Activated naive CD8-positive, alpha-beta T cell treated with anti-CD3 and anti-CD28 coated beads, Interleukin-2, amount 50 U/mL, for 16 hours (primary cell): ENCODE data around the gene ERICH4.
"Not testable (repeated sequence)": the region's sequence is repeated elsewhere in the genome, so short reads cannot be mapped to it uniquely, and the experiment has no call there.

Experiments used
- DNase-seq: peaks from one replicate; pipeline ENCODE4 v3.0.0-alpha.2; 2020; ENCODE audit warnings: low read depth, low spot score

ERICH4 gene

DNA sequence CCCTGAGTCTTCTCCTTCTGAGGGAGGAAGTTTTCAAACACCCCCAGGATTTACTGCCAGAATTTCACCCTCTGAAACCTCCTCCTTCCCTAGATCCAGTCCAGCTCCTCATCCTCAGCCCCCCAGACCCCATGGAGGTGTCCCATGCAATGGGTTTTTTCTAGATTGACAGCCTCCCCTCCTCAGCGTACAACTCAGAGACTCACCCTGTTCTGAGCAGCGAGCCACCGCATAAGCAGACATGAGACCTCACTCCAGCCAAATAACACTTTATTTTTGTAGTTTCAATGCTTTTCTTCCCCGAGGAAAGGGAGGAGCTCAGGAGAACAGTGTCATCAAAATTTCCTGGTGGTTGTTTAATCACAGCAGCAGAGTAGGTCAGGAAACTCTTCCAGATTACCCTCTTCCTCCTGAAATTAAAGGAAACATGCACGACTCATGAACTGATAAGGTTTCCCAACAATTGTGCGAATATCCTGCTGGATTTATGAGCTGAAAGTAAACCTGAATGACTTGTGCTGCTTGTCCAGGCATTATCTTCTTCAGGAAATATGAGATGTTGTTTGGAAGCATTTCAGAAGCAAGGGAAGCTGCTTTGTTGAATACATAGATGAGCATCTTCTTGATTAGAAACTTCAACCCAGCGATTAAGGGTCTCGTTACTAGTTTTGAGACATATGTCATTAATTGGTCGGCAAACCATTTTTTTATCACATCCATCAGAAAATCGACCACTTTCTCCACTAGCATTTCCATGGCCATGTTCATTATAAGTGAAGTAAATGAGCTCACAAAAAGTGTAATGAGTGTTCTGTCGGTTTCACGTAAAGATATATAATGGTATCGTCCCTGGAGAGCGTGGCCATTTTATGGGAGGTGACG lies 36.2 kb downstream of the ERICH4 start:
- DNase-seq = no peak

DNA sequence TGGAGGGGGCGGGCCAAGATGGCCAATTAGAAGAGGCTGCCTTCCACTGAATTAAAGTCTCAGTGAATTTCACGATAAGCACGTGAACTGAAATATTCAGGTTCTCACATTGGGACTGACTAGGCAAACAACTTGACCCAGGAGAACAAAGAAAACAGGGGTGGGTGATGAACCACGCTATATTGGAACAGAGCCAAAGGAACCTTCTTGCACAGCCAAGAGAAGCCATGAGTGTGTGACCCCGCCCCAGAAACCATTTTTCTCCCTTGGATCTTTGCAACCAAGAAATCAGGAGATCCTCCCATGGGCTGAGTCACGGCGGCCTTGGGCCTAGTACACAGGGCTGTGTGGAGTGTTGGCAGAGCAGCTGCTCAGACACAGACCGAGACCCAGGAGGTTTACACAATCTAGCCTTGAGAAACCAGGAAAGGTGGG lies 36.8 kb downstream of the ERICH4 start:
- no peak for DNase-seq

GRCh38 chr19:41480336-41480735 lies 37.4 kb downstream of the ERICH4 start:
- DNase-seq = no peak

DNA sequence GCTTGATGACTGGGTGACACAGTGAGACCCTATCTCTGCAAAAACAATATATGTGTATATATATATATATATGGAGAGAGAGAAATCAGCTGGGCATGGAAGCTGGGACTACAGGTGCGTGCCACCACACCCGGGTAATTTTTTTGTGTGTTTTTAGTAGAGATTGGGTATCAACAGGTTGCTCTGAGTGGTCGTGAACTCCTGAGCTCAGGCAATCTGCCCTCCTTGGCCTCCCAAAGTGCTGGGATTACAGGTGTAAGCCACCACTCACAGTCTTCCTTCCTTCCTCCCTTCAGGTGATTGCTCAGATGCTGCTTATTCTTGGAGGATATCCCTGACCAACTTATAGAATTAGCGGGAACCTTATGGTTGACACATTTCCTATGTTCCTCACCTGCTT lies 41.9 kb downstream of the ERICH4 start:
- no peak for DNase-seq

- not testable (repeated sequence) for DNase-seq
These were observed 44.0 kb downstream of the ERICH4 start for GRCh38 chr19:41486953-41487352.

DNA sequence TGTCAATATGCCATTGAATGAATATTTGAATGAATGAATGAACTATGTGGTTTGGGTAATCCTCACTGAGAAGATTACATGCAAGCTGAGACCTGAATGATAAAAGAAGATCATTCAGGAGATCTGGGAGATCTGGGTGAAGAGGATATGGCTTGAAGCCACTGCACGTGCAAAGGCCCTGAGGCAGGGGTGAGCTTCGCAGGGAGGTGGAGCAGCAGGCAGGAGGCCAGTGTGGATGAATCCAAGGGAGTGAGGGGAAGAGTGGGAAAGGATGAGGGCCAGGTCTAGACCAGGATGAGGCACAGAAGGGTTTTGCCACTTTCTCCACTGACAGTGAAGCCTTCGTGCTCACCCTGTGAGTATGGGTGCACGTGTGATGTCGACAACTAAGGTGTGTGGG lies 49.9 kb downstream of the ERICH4 start:
- DNase-seq = no peak
